Measurements from ENCODE around the gene BLMH.

The BLMH gene

DNA sequence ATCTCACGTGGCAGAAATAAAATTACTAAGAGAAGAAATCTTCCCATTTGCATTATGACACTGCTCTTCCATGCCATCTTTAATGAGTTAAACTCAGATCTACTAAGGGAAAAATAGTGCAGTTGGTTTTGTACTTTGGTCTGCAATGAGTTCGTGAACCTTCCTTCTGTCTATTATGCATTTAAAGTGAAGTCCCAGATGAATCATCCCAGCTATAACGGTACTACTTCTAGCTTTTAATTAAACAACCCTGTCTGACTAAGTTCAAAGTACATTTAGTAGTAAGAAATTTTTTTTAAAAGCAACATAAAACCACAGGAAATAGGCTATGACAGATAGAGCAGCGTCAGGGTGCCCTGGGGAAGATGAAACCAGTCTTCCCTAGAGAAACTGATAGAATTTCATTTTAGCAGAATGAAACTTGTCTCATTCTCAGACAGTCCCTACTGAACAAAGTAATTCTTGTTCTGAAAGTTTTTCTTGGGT, 40.4 kb upstream of the BLMH start:
- Histone ChIP-seq H3K9me3 (ENCODE audit: low read depth, low read length) (no peaks in the 10 kb centered on the region), H3K27ac (peak overlapping the region; percentile 64; the same call in 1 of the 2 replicates), H3K36me3 (ENCODE audit: insufficient read depth, low read length) (no peaks in the 10 kb centered on the region), H3K4me3 (peak overlapping the region; percentile 63), H3K9ac (ENCODE audit: insufficient read length) (peak overlapping the region; percentile 24)
- peak; percentile 52 for DNase-seq (ENCODE audit: low read depth, low spot score)
- TF ChIP-seq FOXP2 (optimal IDR thresholded peaks at IDR 0.05; ENCODE audit: control extremely low read depth, extremely low read length, insufficient read depth) (no peak), EZH2 (IDR thresholded peaks at IDR 0.05) (no peak), POLR2AphosphoS5 (IDR thresholded peaks at IDR 0.05; ENCODE audit: borderline replicate concordance, low read depth, low read length) (no peak)

DNA sequence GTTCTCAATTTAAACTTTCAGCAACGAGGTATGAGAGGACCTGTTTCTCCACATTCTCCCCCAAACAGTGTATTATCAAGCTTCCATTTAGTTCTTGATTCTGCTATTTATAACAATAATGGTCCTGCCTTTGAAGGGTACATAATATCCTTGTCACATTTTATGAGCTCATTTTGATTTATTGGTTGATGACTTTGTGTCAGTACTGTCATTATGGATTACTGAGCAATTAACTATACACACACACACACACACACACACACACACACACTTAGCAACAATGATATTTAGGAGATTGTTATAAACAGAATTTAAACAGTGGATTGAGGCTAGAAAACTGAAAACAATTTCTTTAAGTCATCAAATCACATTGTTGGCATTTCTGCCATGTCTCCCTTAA, 35.1 kb upstream of the BLMH start:
- no peak for DNase-seq (ENCODE audit: low read depth, low spot score)
- H3K9me3 ChIP-seq (ENCODE audit: low read depth, low read length): no peaks in the 10 kb centered on the region
- H3K27ac ChIP-seq: no peak overlapping the region
- H3K36me3 ChIP-seq (ENCODE audit: insufficient read depth, low read length): no peaks in the 10 kb centered on the region
- H3K4me3 ChIP-seq: no peak overlapping the region
- no peak overlapping the region for H3K9ac ChIP-seq (ENCODE audit: insufficient read length)
- no peak for TF ChIP-seq POLR2AphosphoS5 (IDR thresholded peaks at IDR 0.05; ENCODE audit: borderline replicate concordance, low read depth, low read length)
- TF ChIP-seq EZH2 (IDR thresholded peaks at IDR 0.05): no peak
- TF ChIP-seq FOXP2 (optimal IDR thresholded peaks at IDR 0.05; ENCODE audit: control extremely low read depth, extremely low read length, insufficient read depth): no peak

DNA sequence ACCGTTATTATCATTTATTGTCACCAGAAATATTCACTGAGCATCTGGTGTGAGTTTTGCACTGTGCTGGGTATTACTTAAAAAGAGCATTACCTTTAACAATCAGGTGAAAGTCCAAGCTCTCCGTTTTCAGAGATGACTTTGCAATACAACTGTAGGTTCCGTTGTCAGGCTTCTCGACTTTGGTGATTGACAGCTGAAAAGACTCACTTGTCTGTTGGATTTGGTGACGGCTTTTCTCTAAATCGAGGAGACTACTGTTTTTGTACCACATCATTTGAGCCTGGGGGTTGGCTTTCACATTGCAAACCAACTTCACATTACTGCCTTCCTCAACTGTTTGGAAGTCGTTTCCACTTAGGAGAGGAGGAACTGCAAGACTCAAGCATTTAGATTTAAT, 33.0 kb upstream of the BLMH start:
- H3K27ac ChIP-seq: no peak overlapping the region
- TF ChIP-seq POLR2AphosphoS5 (IDR thresholded peaks at IDR 0.05; ENCODE audit: borderline replicate concordance, low read depth, low read length) (no peak), EZH2 (IDR thresholded peaks at IDR 0.05) (no peak)
- H3K36me3 ChIP-seq (ENCODE audit: insufficient read depth, low read length): no peaks in the 10 kb centered on the region
- no peak overlapping the region for H3K9ac ChIP-seq (ENCODE audit: insufficient read length)
- H3K4me3 ChIP-seq: no peak overlapping the region
- no peak for DNase-seq (ENCODE audit: low read depth, low spot score)
- H3K9me3 ChIP-seq (ENCODE audit: low read depth, low read length): no peaks in the 10 kb centered on the region

DNA sequence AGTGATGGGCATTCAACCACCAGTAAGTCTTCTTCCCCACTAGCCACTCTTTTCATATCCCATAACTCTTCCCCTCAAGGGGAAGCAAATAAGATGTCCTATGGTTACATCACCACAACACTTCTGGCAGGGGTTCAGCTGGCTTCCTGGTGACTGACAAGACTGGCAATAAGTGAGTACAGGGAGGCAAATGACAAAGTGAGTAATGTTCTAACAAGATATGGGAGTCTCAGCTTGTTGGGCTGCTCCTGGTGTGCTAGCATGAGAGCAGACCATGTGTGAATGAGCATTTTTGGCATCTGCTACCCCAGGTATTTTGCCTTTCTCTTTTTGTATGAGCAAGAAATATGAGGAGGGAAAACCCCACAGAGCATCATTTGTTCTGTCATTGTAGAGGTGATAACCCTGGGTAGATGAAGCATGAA, 32.2 kb upstream of the BLMH start:
- H3K9ac ChIP-seq (ENCODE audit: insufficient read length): no peak overlapping the region
- DNase-seq (ENCODE audit: low read depth, low spot score): no peak
- H3K9me3 ChIP-seq (ENCODE audit: low read depth, low read length): no peaks in the 10 kb centered on the region
- TF ChIP-seq EZH2 (IDR thresholded peaks at IDR 0.05) (no peak), FOXP2 (optimal IDR thresholded peaks at IDR 0.05; ENCODE audit: control extremely low read depth, extremely low read length, insufficient read depth) (no peak), POLR2AphosphoS5 (IDR thresholded peaks at IDR 0.05; ENCODE audit: borderline replicate concordance, low read depth, low read length) (no peak)
- no peak overlapping the region for H3K4me3 ChIP-seq
- H3K36me3 ChIP-seq (ENCODE audit: insufficient read depth, low read length): no peaks in the 10 kb centered on the region
- no peak overlapping the region for H3K27ac ChIP-seq

DNA sequence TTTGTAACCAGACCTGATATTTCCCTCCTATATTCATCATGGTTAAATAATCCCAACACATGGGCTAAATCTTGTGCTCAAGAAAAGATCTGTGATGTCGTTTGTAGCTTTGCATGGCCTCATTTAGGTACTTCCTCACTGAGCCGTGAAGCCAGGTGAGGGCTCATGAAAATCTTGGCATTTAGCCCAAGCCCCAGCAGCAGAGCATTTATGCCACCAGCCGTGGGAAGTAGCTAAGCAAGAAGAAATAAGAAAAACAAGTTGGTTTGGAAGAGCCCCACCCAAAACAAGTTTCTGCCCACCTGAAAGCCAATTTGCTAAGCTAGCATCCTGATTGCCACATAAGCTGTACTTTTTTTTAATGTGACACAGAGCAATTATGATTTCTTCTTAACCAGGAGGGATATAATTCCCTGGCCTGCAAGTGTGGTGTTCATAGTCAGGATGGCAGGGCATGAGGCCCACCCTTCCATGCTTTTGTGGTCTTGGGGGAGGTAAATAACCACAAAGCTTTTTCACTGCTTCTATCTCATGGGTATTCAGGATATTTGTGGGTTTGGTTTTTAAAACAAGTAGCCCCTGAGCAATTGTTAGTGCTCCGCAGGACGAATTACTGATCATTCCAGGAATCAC, 31.6 kb upstream of the BLMH start:
- Histone ChIP-seq H3K9me3 (ENCODE audit: low read depth, low read length) (no peaks in the 10 kb centered on the region), H3K36me3 (ENCODE audit: insufficient read depth, low read length) (no peaks in the 10 kb centered on the region), H3K4me3 (no peak overlapping the region), H3K27ac (0 out of 2 replicates have a peak overlapping the region, but pooled peaks have one; percentile 15), H3K9ac (ENCODE audit: insufficient read length) (no peak overlapping the region)
- TF ChIP-seq FOXP2 (optimal IDR thresholded peaks at IDR 0.05; ENCODE audit: control extremely low read depth, extremely low read length, insufficient read depth) (no peak), POLR2AphosphoS5 (IDR thresholded peaks at IDR 0.05; ENCODE audit: borderline replicate concordance, low read depth, low read length) (no peak), EZH2 (IDR thresholded peaks at IDR 0.05) (no peak)
- peak; percentile 61 for DNase-seq (ENCODE audit: low read depth, low spot score)

DNA sequence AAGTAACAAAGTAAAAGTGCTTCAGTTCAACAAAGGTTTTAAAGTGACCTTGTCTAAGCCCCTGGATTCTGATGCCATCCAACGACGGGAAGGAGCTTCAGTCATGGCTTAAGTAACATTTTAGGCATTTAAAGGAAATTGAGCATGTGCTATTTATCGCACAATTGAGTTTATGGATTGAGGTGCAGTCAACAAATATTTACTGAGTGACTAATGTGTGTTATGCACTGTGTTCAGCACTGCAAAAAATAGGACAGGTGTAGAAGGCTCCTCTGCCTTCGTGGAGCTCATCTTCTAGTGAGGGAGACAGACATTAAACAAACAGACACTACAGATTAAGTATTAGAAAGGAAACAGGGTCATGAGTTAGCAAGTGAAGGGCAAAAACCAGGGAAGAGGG, 29.6 kb upstream of the BLMH start:
- DNase-seq (ENCODE audit: low read depth, low spot score): no peak
- TF ChIP-seq POLR2AphosphoS5 (IDR thresholded peaks at IDR 0.05; ENCODE audit: borderline replicate concordance, low read depth, low read length): no peak
- TF ChIP-seq EZH2 (IDR thresholded peaks at IDR 0.05): no peak
- no peak for TF ChIP-seq FOXP2 (optimal IDR thresholded peaks at IDR 0.05; ENCODE audit: control extremely low read depth, extremely low read length, insufficient read depth)
- Histone ChIP-seq H3K27ac (no peak overlapping the region), H3K36me3 (ENCODE audit: insufficient read depth, low read length) (no peaks in the 10 kb centered on the region), H3K9me3 (ENCODE audit: low read depth, low read length) (no peaks in the 10 kb centered on the region), H3K9ac (ENCODE audit: insufficient read length) (no peak overlapping the region), H3K4me3 (no peak overlapping the region)

DNA sequence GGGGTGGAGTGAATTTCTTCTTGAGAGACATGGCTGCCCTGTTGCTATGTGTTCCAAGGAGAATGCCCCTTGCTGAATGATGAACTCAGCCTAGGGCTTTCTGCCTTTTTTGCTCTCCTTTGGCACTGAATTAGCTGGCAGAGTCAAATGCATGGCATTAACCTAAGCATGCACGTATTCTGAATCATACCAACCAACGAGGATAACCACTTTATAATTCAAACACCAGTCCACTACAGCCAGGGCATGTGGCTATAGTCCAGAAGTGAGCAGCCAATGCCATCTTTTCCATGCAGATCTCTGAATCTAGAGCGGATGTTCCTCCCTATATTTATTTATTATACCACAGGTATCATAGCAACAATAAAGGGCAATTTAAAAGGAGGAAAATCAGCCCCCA, 26.4 kb upstream of the BLMH start:
- H3K27ac ChIP-seq: no peak overlapping the region
- H3K9ac ChIP-seq (ENCODE audit: insufficient read length): no peak overlapping the region
- no peak for TF ChIP-seq FOXP2 (optimal IDR thresholded peaks at IDR 0.05; ENCODE audit: control extremely low read depth, extremely low read length, insufficient read depth)
- TF ChIP-seq POLR2AphosphoS5 (IDR thresholded peaks at IDR 0.05; ENCODE audit: borderline replicate concordance, low read depth, low read length): no peak
- no peak for TF ChIP-seq EZH2 (IDR thresholded peaks at IDR 0.05)
- no peaks in the 10 kb centered on the region for H3K9me3 ChIP-seq (ENCODE audit: low read depth, low read length)
- no peak for DNase-seq (ENCODE audit: low read depth, low spot score)
- H3K36me3 ChIP-seq (ENCODE audit: insufficient read depth, low read length): no peaks in the 10 kb centered on the region
- H3K4me3 ChIP-seq: no peak overlapping the region

DNA sequence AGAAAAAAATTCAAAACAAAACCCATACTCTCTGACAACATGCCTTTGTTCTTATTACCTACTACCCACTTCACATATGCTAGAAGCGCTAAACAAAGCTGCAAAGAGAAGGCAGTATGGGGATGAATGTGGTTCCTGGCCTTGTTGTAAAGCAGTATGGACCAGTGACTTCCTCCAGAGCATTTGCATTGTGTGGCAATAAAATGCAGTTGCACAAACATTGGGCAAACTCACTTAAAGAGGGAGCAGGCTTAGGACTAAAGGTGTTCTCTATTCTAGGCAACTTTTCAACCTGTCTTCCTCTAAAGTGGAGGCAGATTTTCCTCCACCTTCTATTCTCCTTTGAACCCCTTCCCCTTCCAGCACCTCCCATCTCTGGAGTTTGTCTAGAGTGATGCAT, 25.0 kb upstream of the BLMH start:
- Histone ChIP-seq H3K9me3 (ENCODE audit: low read depth, low read length) (no peaks in the 10 kb centered on the region), H3K36me3 (ENCODE audit: insufficient read depth, low read length) (no peaks in the 10 kb centered on the region), H3K4me3 (no peak overlapping the region), H3K9ac (ENCODE audit: insufficient read length) (no peak overlapping the region), H3K27ac (no peak overlapping the region)
- TF ChIP-seq EZH2 (IDR thresholded peaks at IDR 0.05) (no peak), POLR2AphosphoS5 (IDR thresholded peaks at IDR 0.05; ENCODE audit: borderline replicate concordance, low read depth, low read length) (no peak)
- DNase-seq (ENCODE audit: low read depth, low spot score): no peak

DNA sequence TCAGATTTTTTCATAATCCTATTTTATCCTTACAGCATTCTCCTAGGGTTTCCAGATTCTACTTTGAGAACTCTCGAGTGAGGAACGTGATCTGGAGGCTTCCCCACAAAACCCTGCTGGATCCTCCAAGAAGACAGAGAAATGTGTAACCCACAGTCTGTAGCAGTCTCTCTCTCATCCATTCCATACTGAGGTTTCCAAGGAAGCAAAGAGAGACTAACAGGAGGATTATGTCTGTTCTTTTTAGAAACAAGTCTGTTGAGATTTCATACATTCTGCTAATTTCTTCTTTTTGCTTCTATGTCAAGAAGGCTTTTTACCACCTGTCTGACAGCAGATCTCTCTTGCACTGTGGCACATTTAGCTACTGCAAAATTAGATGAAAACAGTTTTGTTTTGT, 23.4 kb upstream of the BLMH start:
- TF ChIP-seq POLR2AphosphoS5 (IDR thresholded peaks at IDR 0.05; ENCODE audit: borderline replicate concordance, low read depth, low read length) (no peak), FOXP2 (optimal IDR thresholded peaks at IDR 0.05; ENCODE audit: control extremely low read depth, extremely low read length, insufficient read depth) (no peak), EZH2 (IDR thresholded peaks at IDR 0.05) (no peak)
- Histone ChIP-seq H3K36me3 (ENCODE audit: insufficient read depth, low read length) (no peaks in the 10 kb centered on the region), H3K27ac (no peak overlapping the region), H3K9me3 (ENCODE audit: low read depth, low read length) (no peaks in the 10 kb centered on the region), H3K4me3 (no peak overlapping the region), H3K9ac (ENCODE audit: insufficient read length) (no peak overlapping the region)
- DNase-seq (ENCODE audit: low read depth, low spot score): no peak

Measured in SK-N-MC (cell line).